Activated CD4-positive, alpha-beta T cell treated with anti-CD3 and anti-CD28 coated beads, Interleukin-10, Interleukin-2, amounts not matched to agents 100 ng/mL and 50 ng/mL, durations not matched to agents 16 hours and 8 hours (primary cell): Measurements from ENCODE around the gene ABCA1.
"Not testable (repeated sequence)": the region's sequence is repeated elsewhere in the genome, so short reads cannot be mapped to it uniquely, and the experiment has no call there.

Source experiments
- DNase-seq: peaks from one replicate; pipeline ENCODE4 v3.0.0-alpha.2; 2020

Gene ABCA1

GRCh38 chr9:104787306-104788015 lies 140.5 kb downstream of the ABCA1 start:
- no peak for DNase-seq

- DNase-seq = no peak
These were observed 141.7 kb downstream of the ABCA1 start for GRCh38 chr9:104786293-104786692.

- no peak for DNase-seq
These were observed 143.9 kb downstream of the ABCA1 start for GRCh38 chr9:104784098-104784497.

GRCh38 chr9:104783588-104783987 lies 144.4 kb downstream of the ABCA1 start:
- DNase-seq = no peak

GRCh38 chr9:104780796-104781395 lies 147.1 kb downstream of the ABCA1 start:
- DNase-seq = peak; percentile 15

GRCh38 chr9:104779946-104780535 lies 147.9 kb downstream of the ABCA1 start:
- no peak for DNase-seq

GRCh38 chr9:104779334-104779733 lies 148.6 kb downstream of the ABCA1 start:
- no peak for DNase-seq

GRCh38 chr9:104778802-104779201 lies 149.2 kb downstream of the ABCA1 start:
- DNase-seq = no peak

- DNase-seq = no peak
These were observed 151.2 kb downstream of the ABCA1 start for GRCh38 chr9:104776797-104777196.

- no peak for DNase-seq
These were observed 152.0 kb downstream of the ABCA1 start for GRCh38 chr9:104775976-104776375.

- DNase-seq = peak; percentile 21
These were observed 152.4 kb downstream of the ABCA1 start for GRCh38 chr9:104775574-104775936.

- DNase-seq = peak; percentile 34
These were observed 153.0 kb downstream of the ABCA1 start for GRCh38 chr9:104774831-104775573.

- no peak for DNase-seq
These were observed 153.8 kb downstream of the ABCA1 start for GRCh38 chr9:104774132-104774531.

GRCh38 chr9:104772714-104773510 lies 155.0 kb downstream of the ABCA1 start:
- no peak for DNase-seq

GRCh38 chr9:104769655-104770054 lies 158.3 kb downstream of the ABCA1 start:
- no peak for DNase-seq

- DNase-seq = not testable (repeated sequence)
These were observed 158.9 kb downstream of the ABCA1 start for GRCh38 chr9:104769029-104769428.

GRCh38 chr9:104767507-104767906 lies 160.4 kb downstream of the ABCA1 start:
- DNase-seq = no peak

GRCh38 chr9:104766025-104766424 lies 161.9 kb downstream of the ABCA1 start:
- DNase-seq = no peak

GRCh38 chr9:104765138-104765537 lies 162.8 kb downstream of the ABCA1 start:
- DNase-seq = no peak

- no peak for DNase-seq
These were observed 169.0 kb downstream of the ABCA1 start for GRCh38 chr9:104758974-104759373.

- DNase-seq = no peak
These were observed 177.7 kb downstream of the ABCA1 start for GRCh38 chr9:104750185-104750767.

GRCh38 chr9:104748359-104749031 lies 179.5 kb downstream of the ABCA1 start:
- DNase-seq = no peak
